NCI-H187 treated with DMSO at 0.1 percent for 48 hours (cell line): ENCODE data around the gene PTGES3.
"Not testable (repeated sequence)": the region's sequence is repeated elsewhere in the genome, so short reads cannot be mapped to it uniquely, and the experiment has no call there.

Experiments used
- DNase-seq: peaks from one replicate; lab custom pipeline; 2025; lab: John Stamatoyannopoulos, UW

PTGES3 gene

GRCh38 chr12:56709759-56710376 is 21.8 kb upstream of the PTGES3 start:
- DNase-seq: no peak

DNA sequence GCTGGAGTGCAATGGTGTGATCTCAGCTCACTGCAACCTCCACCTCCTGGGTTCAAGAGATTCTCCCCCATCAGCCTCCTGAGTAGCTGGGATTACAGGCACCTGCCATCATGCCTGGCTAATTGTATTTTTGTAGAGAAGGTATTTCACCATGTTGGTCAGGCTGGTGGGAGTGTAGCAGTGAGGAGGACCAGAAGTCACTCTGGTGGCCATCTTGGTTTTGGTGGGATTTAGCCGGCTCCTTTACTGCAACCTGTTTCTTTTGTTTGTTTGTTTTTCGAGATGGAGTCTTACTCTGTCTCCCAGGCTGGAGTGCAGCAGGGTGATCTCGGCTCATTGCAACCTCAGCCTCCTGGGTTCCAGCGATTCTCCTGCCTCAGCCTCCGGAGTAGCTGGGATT is 16.4 kb upstream of the PTGES3 start:
- not testable (repeated sequence) for DNase-seq

DNA sequence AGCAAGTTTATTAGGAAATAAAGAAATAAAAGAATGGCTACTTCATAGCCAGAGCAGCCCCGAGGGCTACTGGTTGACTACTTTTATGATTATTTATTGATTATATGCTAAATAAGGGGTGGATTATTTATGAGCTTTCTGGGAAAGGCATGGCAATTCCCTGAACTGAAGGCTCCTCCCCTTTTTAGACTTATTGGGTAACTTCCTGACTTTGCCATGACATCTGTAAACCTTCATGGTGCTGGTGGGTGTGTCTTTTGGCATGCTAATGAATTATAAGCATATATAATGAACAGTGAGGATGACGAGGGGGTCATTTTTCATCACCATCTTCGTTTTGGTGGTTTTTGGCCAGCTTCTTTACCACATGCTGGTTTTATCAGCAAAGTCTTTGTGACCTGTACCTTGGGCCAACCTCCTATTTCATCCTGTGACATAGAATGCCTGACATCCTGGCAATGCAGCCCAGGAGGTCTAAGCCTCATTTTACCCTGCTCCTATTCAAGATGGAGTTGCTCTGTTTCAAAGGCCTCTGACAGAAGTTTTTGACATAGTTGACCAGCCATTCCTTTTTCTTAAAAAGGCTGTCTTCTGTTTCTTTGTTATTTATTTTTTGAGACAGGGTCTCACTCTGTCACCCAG is 11.1 kb upstream of the PTGES3 start:
- DNase-seq: no peak

- DNase-seq: no peak
Observed at GRCh38 chr12:56695327-56696101, 7.4 kb upstream of the PTGES3 start.

DNA sequence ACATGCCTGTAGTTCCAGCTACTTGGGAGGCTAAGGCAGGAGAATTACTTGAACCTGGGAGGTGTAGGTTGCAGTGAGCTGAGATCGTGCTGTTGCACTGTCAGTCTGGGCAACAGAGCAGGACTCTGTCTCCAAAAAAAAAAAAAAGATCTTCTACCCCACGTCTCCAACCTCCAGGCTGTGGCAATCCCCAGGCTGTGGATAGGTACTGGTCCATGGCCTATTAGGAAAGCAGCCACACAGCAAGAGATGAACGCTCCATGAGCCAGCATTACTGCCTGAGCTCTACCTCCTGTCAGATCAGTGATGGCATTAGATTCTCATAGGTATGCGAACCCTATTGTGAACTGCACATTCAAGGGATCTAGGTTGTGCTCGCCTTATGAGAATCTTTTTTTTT is 6.1 kb upstream of the PTGES3 start:
- DNase-seq: no peak

GRCh38 chr12:56688846-56689109 is 694 bp upstream of the PTGES3 start:
- no peak for DNase-seq

GRCh38 chr12:56687223-56688128 is 608 bp downstream of the PTGES3 start:
- DNase-seq: peak; percentile 7

DNA sequence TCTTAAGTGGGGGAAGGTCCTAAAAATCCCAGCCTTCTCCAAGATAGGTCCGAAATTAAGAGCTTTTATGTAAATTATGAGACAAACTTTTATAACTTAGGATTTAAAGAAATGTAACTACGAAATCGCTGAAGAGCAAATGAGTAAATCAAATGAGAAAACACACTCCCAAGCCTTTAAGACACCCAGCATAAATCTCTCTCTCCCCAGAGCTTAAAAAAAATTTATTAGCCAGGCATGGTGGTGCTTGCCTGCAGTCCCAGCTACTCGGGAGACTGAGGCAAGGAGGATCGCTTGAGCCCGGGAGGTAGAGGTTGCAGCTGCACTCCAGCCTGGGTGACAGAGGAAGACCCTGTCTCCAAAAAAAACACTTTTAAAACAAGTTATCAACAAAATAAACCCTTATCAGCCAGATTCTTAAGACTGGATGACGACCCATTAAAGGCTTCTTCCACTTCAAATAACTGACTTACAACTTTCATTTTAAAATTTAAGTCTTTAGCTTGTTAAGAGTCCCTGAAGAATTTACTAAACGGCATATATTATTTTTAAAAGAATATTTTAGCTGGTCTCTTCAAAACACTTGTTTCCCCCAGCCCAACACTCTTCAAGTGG is 3.2 kb downstream of the PTGES3 start:
- DNase-seq: no peak

- no peak for DNase-seq
Observed at GRCh38 chr12:56682323-56682722, 5.8 kb downstream of the PTGES3 start.

GRCh38 chr12:56679883-56680575 is 8.1 kb downstream of the PTGES3 start:
- DNase-seq: no peak

DNA sequence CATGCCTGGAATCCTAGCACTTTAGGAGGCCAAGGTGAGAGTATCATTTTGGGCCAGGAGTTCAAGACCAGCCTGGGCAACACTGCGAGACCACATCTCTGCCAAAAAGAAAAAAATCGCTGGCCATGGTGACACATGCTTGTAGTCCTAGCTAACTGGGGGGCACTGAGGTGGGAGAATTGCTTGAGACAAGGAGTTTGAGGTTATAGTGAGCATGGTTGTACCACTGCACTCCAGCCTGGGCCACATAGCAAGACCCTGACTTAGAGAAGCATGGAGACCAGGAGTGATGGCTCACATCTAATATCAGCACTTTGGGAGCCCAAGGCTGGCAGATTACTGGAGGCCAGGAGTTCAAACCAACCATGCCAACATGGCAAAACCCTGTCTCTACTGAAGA is 9.2 kb downstream of the PTGES3 start:
- DNase-seq: no peak

GRCh38 chr12:56677680-56678079 is 10.4 kb downstream of the PTGES3 start:
- no peak for DNase-seq

DNA sequence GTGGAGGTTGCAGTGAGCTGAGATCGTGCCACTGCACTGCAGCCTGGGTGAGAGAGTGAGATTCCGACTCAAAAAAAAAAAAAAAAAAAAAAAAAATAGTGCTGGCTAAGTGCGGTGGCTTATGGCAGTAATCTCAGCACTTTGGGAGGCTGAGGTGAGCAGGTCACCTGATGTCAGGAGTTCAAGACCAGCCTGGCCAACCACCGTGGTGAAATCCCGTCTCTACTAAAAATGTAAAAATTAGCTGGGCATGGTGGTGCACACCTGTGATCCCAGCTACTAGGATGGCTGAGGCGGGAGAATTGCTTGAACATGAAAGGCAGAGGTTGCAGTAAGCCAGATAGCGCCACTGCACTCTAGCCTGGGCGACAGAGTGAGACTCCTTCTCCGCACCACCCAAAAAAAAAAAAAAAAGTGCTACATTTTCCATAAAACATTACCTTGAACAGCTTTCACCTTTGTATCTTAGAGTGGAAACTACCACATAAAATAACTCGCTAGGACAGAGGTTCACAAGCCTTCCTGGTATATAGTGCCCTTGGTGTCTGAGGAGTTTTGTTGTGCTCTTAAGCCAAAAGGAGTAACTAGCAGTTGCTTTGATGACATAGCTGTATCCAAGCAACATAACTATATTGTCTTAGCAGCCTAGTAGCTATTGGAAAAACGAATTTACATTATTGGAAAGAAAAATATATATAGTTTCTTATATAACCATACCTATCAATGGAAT is 11.1 kb downstream of the PTGES3 start:
- DNase-seq: no peak

- no peak for DNase-seq
Observed at GRCh38 chr12:56671608-56672007, 16.5 kb downstream of the PTGES3 start.

GRCh38 chr12:56670836-56671235 is 17.2 kb downstream of the PTGES3 start:
- no peak for DNase-seq

DNA sequence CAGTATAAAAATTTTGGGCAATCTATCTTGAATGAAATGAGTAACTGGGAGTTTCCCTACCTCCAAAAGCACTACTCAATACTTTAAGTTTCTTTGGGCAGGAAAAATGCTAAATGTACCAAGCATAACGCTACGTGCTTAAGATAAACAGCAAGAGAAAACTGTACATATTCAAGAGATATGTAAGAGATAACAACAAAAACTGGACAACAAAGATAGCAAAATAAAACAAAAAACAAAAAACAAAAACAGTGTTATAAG is 20.0 kb downstream of the PTGES3 start:
- no peak for DNase-seq

DNA sequence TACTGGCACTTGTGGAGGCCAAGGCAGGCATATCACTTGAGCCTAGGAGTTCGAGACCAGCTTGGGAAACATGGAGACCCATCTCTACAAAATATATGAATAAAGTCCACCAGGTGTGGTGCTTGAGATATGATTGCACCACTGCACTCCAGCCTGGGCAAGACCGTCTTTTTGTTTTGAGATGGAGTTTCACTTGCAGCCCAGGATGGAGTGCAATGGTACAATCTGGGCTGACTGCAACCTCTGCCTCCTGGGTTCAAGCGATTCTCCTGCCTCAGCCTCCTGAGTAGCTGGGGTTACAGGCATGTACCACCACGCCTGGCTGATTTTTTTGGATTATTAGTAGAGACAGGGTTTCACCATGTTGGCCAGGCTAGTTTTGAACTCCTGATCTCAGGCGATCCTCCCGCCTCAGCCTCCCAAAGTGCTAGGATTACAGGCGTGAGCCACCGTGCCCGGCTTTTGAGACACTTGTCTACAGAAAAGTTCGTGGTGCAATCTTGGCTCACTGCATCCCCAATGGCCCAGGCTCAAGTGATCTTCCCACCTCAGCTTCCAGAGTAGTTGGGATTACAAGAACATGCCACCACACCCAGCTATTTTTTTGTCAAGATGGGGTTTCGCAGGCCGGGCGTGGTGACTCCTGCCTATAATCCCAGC is 26.0 kb downstream of the PTGES3 start:
- no peak for DNase-seq

GRCh38 chr12:56661560-56661959 is 26.5 kb downstream of the PTGES3 start:
- DNase-seq: no peak

GRCh38 chr12:56658921-56659320 is 29.2 kb downstream of the PTGES3 start:
- DNase-seq: no peak
